Endothelial cell of umbilical vein (primary cell): ENCODE measurements around the gene SWT1.
"Not testable (repeated sequence)": the region's sequence is repeated elsewhere in the genome, so short reads cannot be mapped to it uniquely, and the experiment has no call there.

Experiments
- CTCF ChIP-seq, 2 donors: IDR thresholded peaks; 1 replicate in 1 of 2; 2 replicates in 1 of 2; pipeline ENCODE4 v1.5.1; 2011; ENCODE audit warnings: low read length in 2 of 2, mild to moderate bottlenecking in 2 of 2, moderate library complexity in 2 of 2, control low read depth in 1 of 2, inconsistent platforms in 1 of 2, low read depth in 1 of 2; ENCODE audit not compliant: insufficient read depth in 1 of 2; ENCODE audit errors: extremely low read depth in 1 of 2
- EZH2 ChIP-seq: IDR thresholded peaks from 2 replicates; pipeline ENCODE4 v1.6.1; 2012; ENCODE audit warnings: borderline replicate concordance, low read depth, mild to moderate bottlenecking, moderate library complexity, low read length, inconsistent platforms; ENCODE audit not compliant: severe bottlenecking
- MAX ChIP-seq: IDR thresholded peaks from 2 replicates; pipeline ENCODE4 v1.6.1; 2011; ENCODE audit not compliant: insufficient read depth, insufficient read length
- MYC ChIP-seq: IDR thresholded peaks from one replicate; pipeline ENCODE4 v1.6.1; 2011; ENCODE audit warnings: mild to moderate bottlenecking, low read depth, low read length
- POLR2A ChIP-seq: IDR thresholded peaks from 2 replicates; pipeline ENCODE4 v1.6.1; 2012; ENCODE audit warnings: low read depth, mild to moderate bottlenecking, control low read depth, low read length

- TF ChIP-seq POLR2A; MYC; EZH2; CTCF (IDR thresholded peaks at IDR 0.05; ENCODE audit: extremely low read depth in 1 of 2, insufficient read depth in 1 of 2, low read depth in 1 of 2, low read length in 2 of 2); MAX: not testable (repeated sequence)
Observed at GRCh38 chr1:185321653-185322221, 164.8 kb downstream of the SWT1 start.
